Measurements from ENCODE around the gene SLCO1C1.
"Not testable (repeated sequence)": the region's sequence is repeated elsewhere in the genome, so short reads cannot be mapped to it uniquely, and the experiment has no call there.

The SLCO1C1 gene

GRCh38 chr12:20695232-20695631 is at the start of gene SLCO1C1:
SLCO1C1 (plus strand) TSS chr12:20695332; CDS start chr12:20699577, 4,245 bp downstream.
- no peak for DNase-seq

GRCh38 chr12:20646239-20646827 is 48.8 kb upstream of the SLCO1C1 start:
- peak; percentile 7 for DNase-seq

- no peak for DNase-seq
Observed at GRCh38 chr12:20653871-20654270, 41.3 kb upstream of the SLCO1C1 start.

- DNase-seq = no peak
Observed at GRCh38 chr12:20656600-20656999, 38.5 kb upstream of the SLCO1C1 start.

- no peak for DNase-seq
Observed at GRCh38 chr12:20657496-20657895, 37.6 kb upstream of the SLCO1C1 start.

- no peak for DNase-seq
Observed at GRCh38 chr12:20681334-20681733, 13.8 kb upstream of the SLCO1C1 start.

- no peak for DNase-seq
Observed at GRCh38 chr12:20696181-20696905, 1.2 kb downstream of the SLCO1C1 start.

GRCh38 chr12:20701106-20701505 is 6.0 kb downstream of the SLCO1C1 start:
- DNase-seq = no peak

- no peak for DNase-seq
Observed at GRCh38 chr12:20704860-20705259, 9.7 kb downstream of the SLCO1C1 start.

- no peak for DNase-seq
Observed at GRCh38 chr12:20711846-20712245, 16.7 kb downstream of the SLCO1C1 start.

GRCh38 chr12:20716037-20716436 is 20.9 kb downstream of the SLCO1C1 start:
- no peak for DNase-seq

GRCh38 chr12:20716985-20717384 is 21.9 kb downstream of the SLCO1C1 start:
- DNase-seq = no peak

GRCh38 chr12:20718294-20718693 is 23.2 kb downstream of the SLCO1C1 start:
- DNase-seq = no peak

- DNase-seq = no peak
Observed at GRCh38 chr12:20722142-20722541, 27.0 kb downstream of the SLCO1C1 start.

GRCh38 chr12:20731274-20731673 is 36.1 kb downstream of the SLCO1C1 start:
- DNase-seq = no peak

GRCh38 chr12:20740972-20741371 is 45.8 kb downstream of the SLCO1C1 start:
- no peak for DNase-seq

GRCh38 chr12:20748198-20748597 is 53.1 kb downstream of the SLCO1C1 start:
- DNase-seq = no peak

GRCh38 chr12:20751046-20751445 is 55.9 kb downstream of the SLCO1C1 start:
- no peak for DNase-seq

- no peak for DNase-seq
Observed at GRCh38 chr12:20777420-20777819, 82.3 kb downstream of the SLCO1C1 start.

GRCh38 chr12:20778969-20779368 is 83.8 kb downstream of the SLCO1C1 start:
- no peak for DNase-seq

- DNase-seq = not testable (repeated sequence)
Observed at GRCh38 chr12:20779971-20780370, 84.8 kb downstream of the SLCO1C1 start.

GRCh38 chr12:20783796-20784357 is 88.7 kb downstream of the SLCO1C1 start:
- DNase-seq = not testable (repeated sequence)

- no peak for DNase-seq
Observed at GRCh38 chr12:20792971-20793370, 97.8 kb downstream of the SLCO1C1 start.

- DNase-seq = no peak
Observed at GRCh38 chr12:20798554-20798953, 103.4 kb downstream of the SLCO1C1 start.
